ENCODE measurements around the gene CACNA1E.

- TF ChIP-seq POLR2A (IDR thresholded peaks at IDR 0.05): no peak
- no peak for TF ChIP-seq CTCF (IDR thresholded peaks at IDR 0.05)
Observed at GRCh38 chr1:181732218-181732990, 249.1 kb downstream of the CACNA1E start.
